ENCODE measurements around the gene SCUBE1. TPM values are rescaled to one million over a fixed set of nuclear protein-coding genes. Genes with fewer than 3 reads are reported as not detected.

SCUBE1 gene
- total and polyA plus RNA-seq, 3 donors from 2014 or later: 11.0 to 28.9 (median 23.5) TPM

DNA sequence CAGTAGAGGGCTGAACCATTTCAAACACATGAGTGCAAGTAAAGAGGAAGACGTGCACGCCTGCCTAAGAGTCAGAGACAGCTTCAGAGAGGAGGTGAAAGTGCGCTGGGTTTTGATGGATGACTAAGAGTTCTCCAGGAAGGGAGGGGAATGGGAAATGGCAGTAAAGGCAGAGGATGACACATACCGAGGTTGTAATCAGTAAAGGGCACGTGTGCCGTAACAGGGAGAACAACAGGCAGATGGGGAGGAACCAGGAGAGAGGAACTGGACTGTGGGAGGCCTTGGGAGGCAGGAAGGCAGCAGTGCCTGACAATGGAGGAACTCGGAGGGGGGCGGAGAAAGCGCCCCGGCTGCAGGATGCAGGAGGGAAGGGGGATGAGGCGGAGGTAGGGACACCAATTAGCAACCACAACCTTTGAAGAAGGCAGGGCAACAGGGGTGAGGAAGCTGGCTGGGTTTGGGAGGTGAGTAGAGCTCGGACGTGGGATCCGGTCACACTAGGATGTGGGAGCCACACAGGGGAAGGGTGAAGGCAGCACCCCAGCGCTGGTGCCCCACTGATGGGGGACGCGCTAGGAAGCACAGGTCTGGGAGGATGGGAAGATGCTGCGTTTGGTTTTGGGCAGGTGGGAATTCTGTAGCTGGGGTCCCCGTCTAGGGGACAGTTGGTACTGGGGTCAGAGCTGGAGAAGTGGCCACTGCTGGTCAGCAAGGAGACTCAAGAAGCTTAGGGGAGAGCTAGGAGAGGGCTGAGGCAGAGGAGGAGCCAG is 67.4 kb downstream of the SCUBE1 start:
- no peaks in the 10 kb centered on the region for H3K27me3 ChIP-seq
- TF ChIP-seq, protein P1, sequence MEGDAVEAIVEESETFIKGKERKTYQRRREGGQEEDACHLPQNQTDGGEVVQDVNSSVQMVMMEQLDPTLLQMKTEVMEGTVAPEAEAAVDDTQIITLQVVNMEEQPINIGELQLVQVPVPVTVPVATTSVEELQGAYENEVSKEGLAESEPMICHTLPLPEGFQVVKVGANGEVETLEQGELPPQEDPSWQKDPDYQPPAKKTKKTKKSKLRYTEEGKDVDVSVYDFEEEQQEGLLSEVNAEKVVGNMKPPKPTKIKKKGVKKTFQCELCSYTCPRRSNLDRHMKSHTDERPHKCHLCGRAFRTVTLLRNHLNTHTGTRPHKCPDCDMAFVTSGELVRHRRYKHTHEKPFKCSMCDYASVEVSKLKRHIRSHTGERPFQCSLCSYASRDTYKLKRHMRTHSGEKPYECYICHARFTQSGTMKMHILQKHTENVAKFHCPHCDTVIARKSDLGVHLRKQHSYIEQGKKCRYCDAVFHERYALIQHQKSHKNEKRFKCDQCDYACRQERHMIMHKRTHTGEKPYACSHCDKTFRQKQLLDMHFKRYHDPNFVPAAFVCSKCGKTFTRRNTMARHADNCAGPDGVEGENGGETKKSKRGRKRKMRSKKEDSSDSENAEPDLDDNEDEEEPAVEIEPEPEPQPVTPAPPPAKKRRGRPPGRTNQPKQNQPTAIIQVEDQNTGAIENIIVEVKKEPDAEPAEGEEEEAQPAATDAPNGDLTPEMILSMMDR (IDR thresholded peaks at IDR 0.05): no peak
- no peak for TF ChIP-seq POLR2A (IDR thresholded peaks at IDR 0.05)
- no peak overlapping the region for H3K27ac ChIP-seq
- no peaks in the 10 kb centered on the region for H3K9me3 ChIP-seq
- DNase-seq: no peak
- intact Hi-C loops (cut with DNase I; ENCODE audit: low total_unique reads): loop anchor here (10.0 kb wide), 1 partner anchor 109 kb away; no protein-coding TSS in a partner anchor
- no peaks in the 10 kb centered on the region for H3K36me3 ChIP-seq (ENCODE audit: low read depth, missing control alignments)
- peaks cover 14% of the 10 kb centered on the region for H3K4me1 ChIP-seq
- 80 to 81% methylated on average over 19 of the region's 19 CpGs for WGBS, 2 donors
- no peak overlapping the region for H3K4me3 ChIP-seq

- intact Hi-C loops (cut with DNase I; ENCODE audit: low total_unique reads): loop anchor here (10.0 kb wide), 1 partner anchor 110 kb away; no protein-coding TSS in a partner anchor
- Histone ChIP-seq H3K36me3 (ENCODE audit: low read depth, missing control alignments) (no peaks in the 10 kb centered on the region), H3K27me3 (no peaks in the 10 kb centered on the region), H3K4me1 (peaks cover 14% of the 10 kb centered on the region), H3K27ac (no peak overlapping the region), H3K4me3 (no peak overlapping the region), H3K9me3 (no peaks in the 10 kb centered on the region)
- no peak for TF ChIP-seq POLR2A (IDR thresholded peaks at IDR 0.05)
- TF ChIP-seq, protein P1 (IDR thresholded peaks at IDR 0.05): no peak
- no peak for DNase-seq
- WGBS, 2 donors: 94 to 96% methylated on average over 16 to 25 of the region's 25 CpGs
Measured at GRCh38 chr22:43274595-43275240, 68.5 kb downstream of the SCUBE1 start.

- Histone ChIP-seq H3K36me3 (ENCODE audit: low read depth, missing control alignments) (no peaks in the 10 kb centered on the region), H3K27me3 (no peaks in the 10 kb centered on the region), H3K4me3 (no peak overlapping the region), H3K9me3 (no peaks in the 10 kb centered on the region), H3K27ac (no peak overlapping the region), H3K4me1 (peaks cover 14% of the 10 kb centered on the region)
- DNase-seq: peak; percentile 67
- 39 to 49% methylated on average over 8 to 9 of the region's 9 CpGs for WGBS, 2 donors
- intact Hi-C loops (cut with DNase I; ENCODE audit: low total_unique reads): loop anchor here (10.0 kb wide), 1 partner anchor 111 kb away; no protein-coding TSS in a partner anchor
- TF ChIP-seq POLR2A (IDR thresholded peaks at IDR 0.05): no peak
- TF ChIP-seq, protein P1 (IDR thresholded peaks at IDR 0.05): peak; percentile 70 to 80 (median 78)
Measured at GRCh38 chr22:43273902-43274484, 69.2 kb downstream of the SCUBE1 start.

GRCh38 chr22:43272869-43273318 is 70.3 kb downstream of the SCUBE1 start:
- no peak overlapping the region for H3K4me3 ChIP-seq
- peak; percentile 86 for DNase-seq
- H3K36me3 ChIP-seq (ENCODE audit: low read depth, missing control alignments): no peaks in the 10 kb centered on the region
- H3K27me3 ChIP-seq: no peaks in the 10 kb centered on the region
- peaks cover 14% of the 10 kb centered on the region for H3K4me1 ChIP-seq
- peak overlapping the region in 1 of 2 donors; percentile 55 for H3K27ac ChIP-seq
- no peaks in the 10 kb centered on the region for H3K9me3 ChIP-seq
- TF ChIP-seq POLR2A (IDR thresholded peaks at IDR 0.05): no peak
- 38 to 52% methylated on average over 12 of the region's 12 CpGs for WGBS, 2 donors
- intact Hi-C loops (cut with DNase I; ENCODE audit: low total_unique reads): loop anchor here (10.0 kb wide), 1 partner anchor 112 kb away; no protein-coding TSS in a partner anchor

DNA sequence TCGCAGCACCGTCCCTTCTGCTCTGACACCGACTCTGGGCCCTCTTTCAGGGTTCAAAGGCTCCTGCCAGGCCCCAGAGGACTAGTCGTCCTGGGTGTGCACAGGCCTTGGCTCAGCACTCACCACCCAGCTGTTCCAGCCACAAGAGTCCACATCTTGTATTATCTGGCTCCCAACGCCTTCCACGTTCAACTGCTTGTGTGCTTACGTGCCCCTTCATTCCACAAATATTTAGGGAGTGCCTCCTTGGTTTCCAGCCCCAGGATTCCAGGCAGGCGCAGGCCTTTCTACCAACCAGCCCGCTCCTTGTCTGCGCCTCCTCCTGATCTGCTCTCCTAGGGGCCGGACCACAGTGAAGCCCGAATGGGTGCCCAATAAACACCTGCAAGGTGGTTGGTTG is 70.9 kb downstream of the SCUBE1 start:
- TF ChIP-seq POLR2A (IDR thresholded peaks at IDR 0.05): no peak
- H3K9me3 ChIP-seq: no peaks in the 10 kb centered on the region
- no peaks in the 10 kb centered on the region for H3K36me3 ChIP-seq (ENCODE audit: low read depth, missing control alignments)
- H3K27me3 ChIP-seq: no peaks in the 10 kb centered on the region
- peak overlapping the region in 1 of 2 donors; percentile 55 for H3K27ac ChIP-seq
- 58 to 70% methylated on average over 11 to 12 of the region's 12 CpGs for WGBS, 2 donors
- DNase-seq: peak; percentile 31
- intact Hi-C loops (cut with DNase I; ENCODE audit: low total_unique reads): loop anchor here (10.0 kb wide), 1 partner anchor 112 kb away; no protein-coding TSS in a partner anchor
- H3K4me1 ChIP-seq: peaks cover 14% of the 10 kb centered on the region
- H3K4me3 ChIP-seq: no peak overlapping the region
